ENCODE measurements around the gene OCIAD2.

Gene OCIAD2

GRCh38 chr4:48844843-48845242 is 61.7 kb downstream of the OCIAD2 start:
- peaks cover 6% of the 10 kb centered on the region for H3K9me3 Mint-ChIP-seq
- H3K36me3 Mint-ChIP-seq (ENCODE audit: low read depth): peaks cover 77% of the 10 kb centered on the region
- H3K4me1 Mint-ChIP-seq: no peaks in the 10 kb centered on the region
- no peak overlapping the region for H3K4me3 Mint-ChIP-seq
- TF ChIP-seq CTCF (IDR thresholded peaks at IDR 0.05): no peak
- H3K27me3 Mint-ChIP-seq (ENCODE audit: low read depth, poor library complexity): no peaks in the 10 kb centered on the region
- no peak for DNase-seq
- peak overlapping the region; percentile 9 for H3K27ac Mint-ChIP-seq

- Mint-ChIP-seq H3K27ac (peak overlapping the region; percentile 77), H3K36me3 (ENCODE audit: low read depth) (peaks cover 76% of the 10 kb centered on the region), H3K9me3 (no peaks in the 10 kb centered on the region), H3K27me3 (ENCODE audit: low read depth, poor library complexity) (no peaks in the 10 kb centered on the region), H3K4me1 (no peaks in the 10 kb centered on the region), H3K4me3 (no peak overlapping the region)
- no peak for TF ChIP-seq CTCF (IDR thresholded peaks at IDR 0.05)
- no peak for DNase-seq
Observed at GRCh38 chr4:48841045-48841827, 65.3 kb downstream of the OCIAD2 start.

GRCh38 chr4:48836658-48837057 is 69.9 kb downstream of the OCIAD2 start:
- Mint-ChIP-seq H3K36me3 (ENCODE audit: low read depth) (peaks cover 71% of the 10 kb centered on the region), H3K4me3 (no peak overlapping the region), H3K27ac (no peak overlapping the region), H3K27me3 (ENCODE audit: low read depth, poor library complexity) (no peaks in the 10 kb centered on the region), H3K4me1 (peaks cover 18% of the 10 kb centered on the region), H3K9me3 (no peaks in the 10 kb centered on the region)
- no peak for DNase-seq
- no peak for TF ChIP-seq CTCF (IDR thresholded peaks at IDR 0.05)
